OCI-LY3 (cell line): Measurements from ENCODE around the gene OLIG3.

Experiments
- H2AFZ ChIP-seq: fragments of 200-600, 300-600 bp; shearing (Covaris generic); 2 replicates; pipeline ENCODE4 v1.6.0; 2014; ENCODE audit warnings: antibody characterized with exemption, low read depth, low read length
- H3K27ac ChIP-seq: fragments of 200-600, 300-600 bp; sonication (generic); 2 replicates; pipeline ENCODE4 v1.5.1; 2014; ENCODE audit warnings: mild to moderate bottlenecking, low read length, moderate library complexity, mixed read lengths
- H3K27me3 ChIP-seq: fragments of 200-600, 300-600 bp; sonication (generic); 2 replicates; pipeline ENCODE4 v1.6.1; 2014; ENCODE audit warnings: low read depth, low read length, mixed read lengths
- H3K36me3 ChIP-seq: fragments of 200-600, 300-600 bp; sonication (generic); replicated peaks from 2 replicates; pipeline ENCODE3; 2014; ENCODE audit warnings: low read depth, low read length, mixed read lengths
- H3K4me1 ChIP-seq: fragments of 300-600, 200-600 bp; sonication (generic); 2 replicates; pipeline ENCODE4 v1.6.1; 2014; ENCODE audit warnings: low read length, mixed read lengths
- H3K4me2 ChIP-seq: fragments of 200-600, 300-600 bp; sonication (generic); 2 replicates; pipeline ENCODE4 v1.6.1; 2014; ENCODE audit warnings: low read length, mixed read lengths
- H3K4me3 ChIP-seq: fragments of 300-600, 200-600 bp; sonication (generic); 2 replicates; pipeline ENCODE4 v1.5.1; 2014; ENCODE audit warnings: antibody characterized with exemption, mild to moderate bottlenecking, low read length, moderate library complexity
- H3K79me2 ChIP-seq: fragments of 300-600, 200-600 bp; shearing (Covaris generic); 2 replicates; pipeline ENCODE4 v1.6.1; 2014; ENCODE audit warnings: mild to moderate bottlenecking, low read length, mixed read lengths
- H3K9ac ChIP-seq: fragments of 300-600, 200-600 bp; shearing (Covaris generic); 2 replicates; pipeline ENCODE4 v1.6.0; 2014; ENCODE audit warnings: mild to moderate bottlenecking, low read length, moderate library complexity
- H3K9me3 ChIP-seq: fragments of 200-600, 300-600 bp; shearing (Covaris generic); 2 replicates; pipeline ENCODE4 v1.6.1; 2014; ENCODE audit warnings: low read length, mixed read lengths; ENCODE audit not compliant: insufficient read depth
- H4K20me1 ChIP-seq: fragments of 200-600, 300-600 bp; sonication (generic); 2 replicates; pipeline ENCODE4 v1.6.1; 2016; ENCODE audit warnings: low read length, mixed read lengths; ENCODE audit not compliant: insufficient read depth
- EZH2phosphoT487 ChIP-seq: fragments of 200-600 bp; shearing (Covaris generic); IDR thresholded peaks from 2 replicates; pipeline ENCODE4 v1.6.1; 2018; ENCODE audit warnings: antibody characterized with exemption, mixed run types, low read depth
- TF ChIP-seq, protein P1 (sequence below): fragments of 200-600, 300-600 bp; sonication (generic); IDR thresholded peaks from 2 replicates; pipeline ENCODE4 v1.5.1; 2014; ENCODE audit warnings: antibody characterized with exemption, low read length, low read depth

OLIG3 gene

GRCh38 chr6:137536104-137536773 is 42.0 kb upstream of the OLIG3 start:
- Histone ChIP-seq H3K9me3 (no peaks in the 10 kb centered on the region), H3K4me2 (no peak overlapping the region), H3K27ac (no peak overlapping the region), H3K79me2 (no peaks in the 10 kb centered on the region), H3K36me3 (no peaks in the 10 kb centered on the region), H4K20me1 (no peaks in the 10 kb centered on the region), H3K4me1 (no peaks in the 10 kb centered on the region), H2AFZ (no peak overlapping the region), H3K9ac (no peak overlapping the region), H3K27me3 (no peaks in the 10 kb centered on the region), H3K4me3 (no peak overlapping the region)
- TF ChIP-seq, protein P1, sequence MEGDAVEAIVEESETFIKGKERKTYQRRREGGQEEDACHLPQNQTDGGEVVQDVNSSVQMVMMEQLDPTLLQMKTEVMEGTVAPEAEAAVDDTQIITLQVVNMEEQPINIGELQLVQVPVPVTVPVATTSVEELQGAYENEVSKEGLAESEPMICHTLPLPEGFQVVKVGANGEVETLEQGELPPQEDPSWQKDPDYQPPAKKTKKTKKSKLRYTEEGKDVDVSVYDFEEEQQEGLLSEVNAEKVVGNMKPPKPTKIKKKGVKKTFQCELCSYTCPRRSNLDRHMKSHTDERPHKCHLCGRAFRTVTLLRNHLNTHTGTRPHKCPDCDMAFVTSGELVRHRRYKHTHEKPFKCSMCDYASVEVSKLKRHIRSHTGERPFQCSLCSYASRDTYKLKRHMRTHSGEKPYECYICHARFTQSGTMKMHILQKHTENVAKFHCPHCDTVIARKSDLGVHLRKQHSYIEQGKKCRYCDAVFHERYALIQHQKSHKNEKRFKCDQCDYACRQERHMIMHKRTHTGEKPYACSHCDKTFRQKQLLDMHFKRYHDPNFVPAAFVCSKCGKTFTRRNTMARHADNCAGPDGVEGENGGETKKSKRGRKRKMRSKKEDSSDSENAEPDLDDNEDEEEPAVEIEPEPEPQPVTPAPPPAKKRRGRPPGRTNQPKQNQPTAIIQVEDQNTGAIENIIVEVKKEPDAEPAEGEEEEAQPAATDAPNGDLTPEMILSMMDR = no peak
- no peak for TF ChIP-seq EZH2phosphoT487

DNA sequence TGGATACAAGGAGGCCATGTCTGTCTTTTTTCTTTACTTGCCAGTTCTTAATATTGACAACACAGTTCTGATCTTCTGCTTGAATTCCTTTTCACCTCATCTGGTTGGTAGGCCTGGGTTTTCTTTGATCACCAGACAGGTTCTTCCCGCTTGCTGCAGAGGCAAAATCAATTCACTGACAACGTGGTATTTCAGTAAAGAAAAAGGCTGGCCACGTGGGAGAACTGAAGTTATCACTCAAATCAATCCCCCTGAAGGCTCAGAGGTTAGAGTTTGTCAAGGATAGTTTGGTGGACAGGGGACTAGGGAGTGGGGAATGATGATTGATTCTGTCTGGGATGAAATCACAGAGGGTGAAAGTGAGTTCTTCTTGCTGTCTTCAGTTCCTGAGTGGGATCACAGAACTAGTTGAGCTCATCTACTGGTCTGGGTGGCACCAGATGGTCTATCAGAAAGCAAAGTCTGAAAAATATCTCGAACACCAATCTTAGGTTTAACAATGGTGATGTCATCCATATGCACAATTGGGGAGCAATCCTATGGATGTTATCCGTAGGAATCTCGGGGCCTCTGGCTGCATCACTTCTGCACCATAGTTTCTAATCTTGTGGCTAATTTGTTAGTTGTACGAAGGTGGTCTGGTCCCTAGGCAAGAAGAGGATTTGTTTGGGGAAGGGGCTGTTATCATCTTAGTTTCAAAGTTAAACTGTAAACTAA is 37.3 kb upstream of the OLIG3 start:
- Histone ChIP-seq H2AFZ (no peak overlapping the region), H3K9me3 (no peaks in the 10 kb centered on the region), H3K4me3 (no peak overlapping the region), H3K36me3 (no peaks in the 10 kb centered on the region), H4K20me1 (no peaks in the 10 kb centered on the region), H3K27ac (no peak overlapping the region), H3K79me2 (no peaks in the 10 kb centered on the region), H3K9ac (no peak overlapping the region), H3K4me1 (no peaks in the 10 kb centered on the region), H3K4me2 (no peak overlapping the region), H3K27me3 (no peaks in the 10 kb centered on the region)
- TF ChIP-seq EZH2phosphoT487 = no peak
- TF ChIP-seq, protein P1 = no peak

GRCh38 chr6:137530404-137530803 is 36.2 kb upstream of the OLIG3 start:
- H3K4me3 ChIP-seq = no peak overlapping the region
- TF ChIP-seq, protein P1 = no peak
- no peak for TF ChIP-seq EZH2phosphoT487
- no peak overlapping the region for H3K4me2 ChIP-seq
- H3K27me3 ChIP-seq = no peaks in the 10 kb centered on the region
- no peak overlapping the region for H2AFZ ChIP-seq
- H3K27ac ChIP-seq = no peak overlapping the region
- no peaks in the 10 kb centered on the region for H3K9me3 ChIP-seq
- no peak overlapping the region for H3K9ac ChIP-seq
- H3K36me3 ChIP-seq = no peaks in the 10 kb centered on the region
- H3K79me2 ChIP-seq = no peaks in the 10 kb centered on the region
- no peaks in the 10 kb centered on the region for H3K4me1 ChIP-seq
- no peaks in the 10 kb centered on the region for H4K20me1 ChIP-seq

DNA sequence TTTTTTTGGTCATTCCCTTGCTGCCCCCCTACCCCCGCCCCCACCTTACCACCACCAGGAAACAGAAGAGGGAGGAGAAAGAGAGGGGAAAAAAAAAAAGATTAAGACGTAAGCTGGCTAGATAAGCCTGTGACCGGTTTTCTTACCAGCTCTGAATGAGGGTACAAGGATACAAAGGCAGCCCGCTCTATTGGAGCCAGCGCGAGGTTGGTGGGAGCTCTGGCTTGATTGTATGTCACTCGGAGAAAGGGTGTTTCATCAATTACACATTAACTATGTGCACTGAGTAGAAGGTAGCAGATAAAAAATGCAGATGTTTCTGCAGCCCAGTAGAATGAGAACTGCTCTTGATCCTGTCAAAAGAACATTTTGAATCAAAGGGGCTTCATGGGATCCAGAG is 28.6 kb upstream of the OLIG3 start:
- Histone ChIP-seq H3K4me1 (no peaks in the 10 kb centered on the region), H3K9me3 (no peaks in the 10 kb centered on the region), H4K20me1 (no peaks in the 10 kb centered on the region), H3K9ac (no peak overlapping the region), H3K4me3 (no peak overlapping the region), H3K36me3 (no peaks in the 10 kb centered on the region), H3K79me2 (no peaks in the 10 kb centered on the region), H3K4me2 (no peak overlapping the region), H2AFZ (no peak overlapping the region), H3K27ac (no peak overlapping the region), H3K27me3 (no peaks in the 10 kb centered on the region; the same call in 1 of the 2 replicates)
- TF ChIP-seq EZH2phosphoT487 = no peak
- TF ChIP-seq, protein P1 = no peak
